ENCODE data around the gene SPP1. TPM values are rescaled to one million over a fixed set of nuclear protein-coding genes. Genes with fewer than 3 reads are reported as not detected.

The SPP1 gene
- polyA plus RNA-seq, 1 donor (not counting 4 experiments of a cell fraction or from before 2014, with no cell fraction given), result 0.84 TPM

- TF ChIP-seq CTCF (optimal IDR thresholded peaks at IDR 0.05 in 1 of 3, IDR thresholded peaks at IDR 0.05 in 1 of 3, conservative IDR thresholded peaks at IDR 0.05 in 1 of 3; ENCODE audit: extremely low read depth in 1 of 3, insufficient read depth in 2 of 3, low read length in 3 of 3) (no peak), EZH2 (IDR thresholded peaks at IDR 0.05; ENCODE audit: low read length) (no peak)
- H3K36me3 ChIP-seq (ENCODE audit: control insufficient read depth in 2 of 2, extremely low read depth in 1 of 2, insufficient read depth in 2 of 2, low read length in 2 of 2), result no peaks in the 10 kb centered on the region
- no peaks in the 10 kb centered on the region for H4K20me1 ChIP-seq (ENCODE audit: control insufficient read depth, extremely low read depth, insufficient read depth, low read length)
- H3K27ac ChIP-seq (ENCODE audit: control insufficient read depth, insufficient read depth, low read length), result no peak overlapping the region
- H3K9me3 ChIP-seq (ENCODE audit: control insufficient read depth, low read depth, low read length), result no peaks in the 10 kb centered on the region
- DNase-seq (ENCODE audit: low read depth, low spot score) (no peak), FAIRE-seq (no peak)
- H3K9ac ChIP-seq (ENCODE audit: control insufficient read depth, extremely low read depth, insufficient read depth, low read length), result no peak overlapping the region
- no peaks in the 10 kb centered on the region for H3K27me3 ChIP-seq (ENCODE audit: control insufficient read depth, extremely low read depth, insufficient read depth, low read length)
- H3K4me3 ChIP-seq (ENCODE audit: control insufficient read depth in 2 of 3, extremely low read depth in 1 of 3, insufficient read depth in 2 of 3, low read depth in 1 of 3, low read length in 3 of 3), result no peak overlapping the region
- H3K4me2 ChIP-seq (ENCODE audit: control insufficient read depth, extremely low read depth, insufficient read depth, low read depth, low read length), result no peak overlapping the region
- H3K4me1 ChIP-seq (ENCODE audit: control insufficient read depth, extremely low read depth, insufficient read depth, low read length), result peaks cover 5% of the 10 kb centered on the region
- H3K79me2 ChIP-seq (ENCODE audit: control insufficient read depth, insufficient read depth, low read length), result no peaks in the 10 kb centered on the region
- H2AFZ ChIP-seq (ENCODE audit: control insufficient read depth, low read length), result no peak overlapping the region
- dilution Hi-C loops (cut with MboI; ENCODE audit: extremely low pct_ligation_motif_present, low sequenced_read_pairs), result loop anchor here (25.0 kb wide), 1 partner anchor 100 kb away; no protein-coding TSS in a partner anchor
- H3K9me1 ChIP-seq (ENCODE audit: control insufficient read depth, extremely low read depth, insufficient read depth, low read length), result no peaks in the 10 kb centered on the region
Measured at GRCh38 chr4:87962398-87963146, 12.9 kb upstream of the SPP1 start.

GRCh38 chr4:87965501-87965975, 10.0 kb upstream of the SPP1 start:
- Histone ChIP-seq H3K9me3 (ENCODE audit: control insufficient read depth, low read depth, low read length) (no peaks in the 10 kb centered on the region), H2AFZ (ENCODE audit: control insufficient read depth, low read length) (no peak overlapping the region), H3K36me3 (ENCODE audit: control insufficient read depth in 2 of 2, extremely low read depth in 1 of 2, insufficient read depth in 2 of 2, low read length in 2 of 2) (no peaks in the 10 kb centered on the region), H3K4me2 (ENCODE audit: control insufficient read depth, extremely low read depth, insufficient read depth, low read depth, low read length) (no peak overlapping the region), H3K79me2 (ENCODE audit: control insufficient read depth, insufficient read depth, low read length) (no peaks in the 10 kb centered on the region), H3K4me3 (ENCODE audit: control insufficient read depth in 2 of 3, extremely low read depth in 1 of 3, insufficient read depth in 2 of 3, low read depth in 1 of 3, low read length in 3 of 3) (no peak overlapping the region), H3K4me1 (ENCODE audit: control insufficient read depth, extremely low read depth, insufficient read depth, low read length) (peaks cover 5% of the 10 kb centered on the region), H3K27ac (ENCODE audit: control insufficient read depth, insufficient read depth, low read length) (no peak overlapping the region), H4K20me1 (ENCODE audit: control insufficient read depth, extremely low read depth, insufficient read depth, low read length) (no peaks in the 10 kb centered on the region), H3K9me1 (ENCODE audit: control insufficient read depth, extremely low read depth, insufficient read depth, low read length) (no peaks in the 10 kb centered on the region), H3K9ac (ENCODE audit: control insufficient read depth, extremely low read depth, insufficient read depth, low read length) (no peak overlapping the region), H3K27me3 (ENCODE audit: control insufficient read depth, extremely low read depth, insufficient read depth, low read length) (no peaks in the 10 kb centered on the region)
- DNase-seq (ENCODE audit: low read depth, low spot score) (no peak), FAIRE-seq (no peak)
- dilution Hi-C loops (cut with MboI; ENCODE audit: extremely low pct_ligation_motif_present, low sequenced_read_pairs), result loop anchor here (25.0 kb wide), 1 partner anchor 103 kb away; no protein-coding TSS in a partner anchor
- no peak for TF ChIP-seq EZH2 (IDR thresholded peaks at IDR 0.05; ENCODE audit: low read length)
- no peak for TF ChIP-seq CTCF (optimal IDR thresholded peaks at IDR 0.05 in 1 of 3, IDR thresholded peaks at IDR 0.05 in 1 of 3, conservative IDR thresholded peaks at IDR 0.05 in 1 of 3; ENCODE audit: extremely low read depth in 1 of 3, insufficient read depth in 2 of 3, low read length in 3 of 3)
